Psoas muscle (tissue), 8 donors: Measurements from ENCODE around the gene IFT57. TPM values are rescaled to one million over a fixed set of nuclear protein-coding genes. Genes with fewer than 3 reads are reported as not detected.

Experiments used
- ATAC-seq, 4 donors: fragments of 200-7000 bp; cut with Tn5 transposase; one replicate each; pipeline ENCODE4 v1.9.1; 2020; ENCODE audit warnings: moderate library complexity in 3 of 4, mild to moderate bottlenecking in 2 of 4
- DNase-seq, 2 donors: peaks; one replicate each; pipeline ENCODE4 v3.0.0-alpha.2; 2020
- H3K27ac ChIP-seq: fragments of 200-600 bp; one replicate; pipeline ENCODE4 v1.8.0; 2022
- H3K27me3 ChIP-seq, 3 donors: fragments of 200-600 bp in 1 of 3; one replicate each; pipeline versions ENCODE4 v1.6.1 to v1.8.0; 2013 to 2022; ENCODE audit warnings: low read length in 2 of 3, mild to moderate bottlenecking in 2 of 3, moderate library complexity in 1 of 3; ENCODE audit not compliant: insufficient read depth in 3 of 3
- H3K36me3 ChIP-seq, 2 donors: fragments of 200-600 bp in 1 of 2; one replicate each; pipeline versions ENCODE4 v1.6.1 to v1.8.0; 2013 to 2022; ENCODE audit warnings: low read depth in 1 of 2, mild to moderate bottlenecking in 1 of 2, moderate library complexity in 1 of 2; ENCODE audit not compliant: insufficient read depth in 1 of 2
- H3K4me1 ChIP-seq: fragments of 200-600 bp; one replicate; pipeline ENCODE4 v1.8.0; 2022
- H3K4me3 ChIP-seq: fragments of 200-600 bp; one replicate; pipeline ENCODE4 v1.8.0; 2022; ENCODE audit warnings: mild to moderate bottlenecking
- H3K9me3 ChIP-seq: fragments of 200-600 bp; one replicate; pipeline ENCODE4 v1.8.0; 2022
- WGBS, 3 donors: extraction: QIAGEN DNeasy Blood & Tissue Kit; methylation state at CpG; one replicate each; pipeline versions ENCODE4 v1.1.6 to v1.1.7; 2013; 5-methylcytosine and 5-hydroxymethylcytosine counted together
- intact Hi-C, 2 donors: fragments of 100-400 bp; cut with DNase I; formaldehyde crosslinking; loops; one replicate each; pipeline versions ENCODE4 v1.11.0 to v1.14.2; 2022
- polyA plus RNA-seq, 3 donors: library from polyadenylated mRNA; stranded (reverse); fragments of 200-250 nt; gene quantifications; one replicate each; pipeline ENCODE4 v1.2.3, GENCODE V29; 2013
- total RNA-seq, 4 donors: library from RNA; stranded (reverse); fragmentation: NEBNext Ultra II Directional in 2 of 4; extraction: Animal tissue kit (Norgen Biotek cat#: 25700) in 2 of 4; gene quantifications; one replicate each; pipeline versions ENCODE4 v1.2.1 to v1.2.4, GENCODE V29; 2021 to 2023
- TF ChIP-seq, protein P1 (sequence below): fragments of 200-600 bp; IDR thresholded peaks from one replicate; pipeline ENCODE4 v1.8.0; 2022; ENCODE audit warnings: antibody characterized with exemption
- donor health status: healthy with polysubstance abuse.
- donor health status: DM: no; HTN: no; CAD: no; lungs with moderate emphysema.
- donor health status: Bipolar disorder and iron deficiency.
- donor health status: healthy.
- donor health status: DM: yes; HTN: yes; CAD: no.
- donor health status: DM: no; HTN: no; CAD: no.
- donor health status: DM: no; HTN: no; CAD: no.
- donor health status: DM: yes; HTN: yes; CAD: no.

IFT57 gene
- total and polyA plus RNA-seq, 7 donors = 5.3 to 18.0 (median 14.6) TPM

DNA sequence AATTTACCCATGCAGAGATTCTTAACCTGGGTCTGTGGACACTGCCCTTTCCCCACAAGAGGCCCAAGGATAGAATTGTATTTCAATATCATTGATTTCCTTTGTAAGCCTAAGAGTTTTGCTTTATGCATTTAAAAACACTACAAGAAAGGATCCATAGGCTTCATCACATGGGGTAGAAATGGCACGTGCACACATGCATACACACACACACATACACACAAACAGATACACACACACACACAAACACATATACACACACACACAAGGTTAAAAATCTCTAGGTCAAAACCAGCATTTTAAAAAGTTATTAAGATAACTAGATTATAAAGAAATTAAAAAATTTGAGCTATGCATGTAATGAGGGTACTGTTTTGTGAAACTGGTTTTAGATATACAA lies 95.9 kb downstream of the IFT57 start:
- Histone ChIP-seq H3K27ac (no peak overlapping the region), H3K36me3 (no peaks in the 10 kb centered on the region), H3K27me3 (peaks cover 0 to 2% (median 0%) of the 10 kb centered on the region in 3 donors), H3K9me3 (no peaks in the 10 kb centered on the region), H3K4me3 (no peak overlapping the region), H3K4me1 (peaks cover 20% of the 10 kb centered on the region)
- intact Hi-C loops = no loop called here
- WGBS, 3 donors = 87% methylated on average over 1 of the region's 1 CpG
- TF ChIP-seq, protein P1, sequence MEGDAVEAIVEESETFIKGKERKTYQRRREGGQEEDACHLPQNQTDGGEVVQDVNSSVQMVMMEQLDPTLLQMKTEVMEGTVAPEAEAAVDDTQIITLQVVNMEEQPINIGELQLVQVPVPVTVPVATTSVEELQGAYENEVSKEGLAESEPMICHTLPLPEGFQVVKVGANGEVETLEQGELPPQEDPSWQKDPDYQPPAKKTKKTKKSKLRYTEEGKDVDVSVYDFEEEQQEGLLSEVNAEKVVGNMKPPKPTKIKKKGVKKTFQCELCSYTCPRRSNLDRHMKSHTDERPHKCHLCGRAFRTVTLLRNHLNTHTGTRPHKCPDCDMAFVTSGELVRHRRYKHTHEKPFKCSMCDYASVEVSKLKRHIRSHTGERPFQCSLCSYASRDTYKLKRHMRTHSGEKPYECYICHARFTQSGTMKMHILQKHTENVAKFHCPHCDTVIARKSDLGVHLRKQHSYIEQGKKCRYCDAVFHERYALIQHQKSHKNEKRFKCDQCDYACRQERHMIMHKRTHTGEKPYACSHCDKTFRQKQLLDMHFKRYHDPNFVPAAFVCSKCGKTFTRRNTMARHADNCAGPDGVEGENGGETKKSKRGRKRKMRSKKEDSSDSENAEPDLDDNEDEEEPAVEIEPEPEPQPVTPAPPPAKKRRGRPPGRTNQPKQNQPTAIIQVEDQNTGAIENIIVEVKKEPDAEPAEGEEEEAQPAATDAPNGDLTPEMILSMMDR = no peak
- ATAC-seq (no peak), DNase-seq (no peak)

DNA sequence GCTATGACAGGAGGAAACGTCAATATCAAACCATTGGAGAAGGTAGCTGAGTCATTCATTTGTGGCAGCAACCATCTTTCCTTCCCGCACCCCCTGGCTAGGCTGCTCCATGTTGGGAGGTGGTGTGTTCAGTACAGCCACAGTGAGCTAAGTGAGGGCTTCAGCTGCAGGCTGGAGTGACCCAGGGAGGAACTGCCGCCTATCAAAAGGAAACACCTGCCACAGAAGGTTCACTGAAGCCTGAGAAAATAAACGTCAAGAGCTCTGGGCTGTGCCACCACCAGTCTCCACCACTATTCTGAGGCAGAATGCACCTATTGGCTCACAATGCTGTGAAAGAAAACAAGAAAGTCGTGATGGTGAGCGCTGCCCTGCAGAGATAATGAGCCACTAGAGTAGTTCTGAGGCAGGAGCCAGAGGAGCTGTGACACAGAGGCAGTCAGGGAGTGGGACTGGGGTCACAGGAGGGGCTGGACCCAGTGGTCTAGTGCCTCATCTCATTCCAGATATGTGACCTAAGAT lies 96.6 kb downstream of the IFT57 start:
- Histone ChIP-seq H3K36me3 (no peaks in the 10 kb centered on the region), H3K27ac (no peak overlapping the region), H3K27me3 (peaks cover 0 to 2% (median 0%) of the 10 kb centered on the region in 3 donors), H3K4me3 (no peak overlapping the region), H3K9me3 (no peaks in the 10 kb centered on the region), H3K4me1 (peaks cover 15% of the 10 kb centered on the region)
- TF ChIP-seq, protein P1 = no peak
- intact Hi-C loops = no loop called here
- no peak for ATAC-seq
- no peak for DNase-seq
- WGBS, 3 donors = 52 to 66% (median 61%) methylated on average over 6 of the region's 6 CpGs

DNA sequence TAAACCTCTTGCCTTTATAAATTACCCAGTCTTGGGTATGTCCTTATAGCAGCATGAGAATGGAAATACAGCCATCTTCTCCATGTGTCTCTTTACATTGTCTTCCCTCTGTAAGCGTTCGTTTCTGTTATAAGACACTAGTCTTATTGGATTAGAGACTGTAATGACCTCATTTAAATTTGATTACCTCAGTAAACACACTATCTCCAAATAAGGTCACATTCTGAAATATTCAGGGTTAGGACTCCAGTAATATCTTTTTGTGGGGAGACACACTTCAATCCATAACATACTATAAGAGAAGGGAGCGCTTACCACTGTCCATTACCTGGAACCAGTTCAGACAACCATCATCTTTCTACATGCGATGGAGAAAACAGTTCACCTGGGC lies 97.1 kb downstream of the IFT57 start:
- DNase-seq (no peak), ATAC-seq (no peak)
- TF ChIP-seq, protein P1 = no peak
- Histone ChIP-seq H3K27me3 (peaks cover 0 to 2% (median 0%) of the 10 kb centered on the region in 3 donors), H3K4me3 (no peak overlapping the region), H3K36me3 (no peaks in the 10 kb centered on the region), H3K4me1 (peaks cover 11% of the 10 kb centered on the region), H3K27ac (no peak overlapping the region), H3K9me3 (no peaks in the 10 kb centered on the region)
- intact Hi-C loops = no loop called here
- WGBS, 3 donors = 89 to 96% (median 92%) methylated on average over 4 of the region's 4 CpGs

DNA sequence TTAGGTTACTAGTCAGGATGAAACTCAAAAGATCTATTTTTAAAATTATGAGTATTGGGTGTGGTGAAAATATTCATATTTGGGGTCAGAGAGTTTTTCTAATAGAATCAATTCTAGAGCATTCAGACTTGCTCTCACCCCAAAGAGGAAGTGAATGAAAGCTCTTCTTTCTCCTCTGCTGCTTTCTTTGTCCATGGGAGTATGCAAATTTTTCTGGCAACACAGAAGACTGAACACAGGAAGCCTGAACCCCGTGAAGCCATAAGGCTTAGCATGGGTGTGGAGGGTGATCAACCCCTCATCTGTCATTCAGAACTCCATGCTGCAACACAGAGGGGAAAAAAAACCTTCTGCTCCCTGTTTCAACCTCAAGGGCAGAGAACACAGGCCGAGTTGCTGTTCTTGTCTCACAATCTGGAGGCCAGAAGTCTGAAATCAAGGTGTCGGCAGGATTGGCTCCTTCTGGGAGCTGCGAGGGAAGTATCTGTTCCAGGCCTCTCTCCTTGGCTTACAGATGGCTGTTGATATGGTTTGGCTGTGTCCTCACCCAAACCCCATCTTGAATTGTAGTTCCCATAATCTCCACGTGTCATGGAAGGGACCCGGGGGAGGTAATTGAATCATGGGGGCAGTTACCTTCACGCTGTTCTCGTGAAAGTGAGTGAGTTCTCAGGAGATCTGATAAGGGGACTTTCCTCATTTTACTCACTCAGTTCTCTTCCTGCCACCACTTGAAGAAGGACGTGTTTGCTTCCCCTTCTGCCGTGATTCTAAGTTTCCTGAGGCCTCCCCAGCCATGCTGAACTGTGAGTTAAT lies 97.7 kb downstream of the IFT57 start:
- ATAC-seq (no peak), DNase-seq (no peak)
- Histone ChIP-seq H3K4me1 (peaks cover 5% of the 10 kb centered on the region), H3K36me3 (no peaks in the 10 kb centered on the region), H3K9me3 (no peaks in the 10 kb centered on the region), H3K27ac (no peak overlapping the region), H3K27me3 (peaks cover 0 to 2% (median 0%) of the 10 kb centered on the region in 3 donors), H3K4me3 (no peak overlapping the region)
- TF ChIP-seq, protein P1 = no peak
- intact Hi-C loops = no loop called here
- 63 to 65% (median 64%) methylated on average over 10 of the region's 10 CpGs for WGBS, 3 donors
